ENCODE data around the gene TTC7B. TPM values are rescaled to one million over a fixed set of nuclear protein-coding genes. Genes with fewer than 3 reads are reported as not detected.

The TTC7B gene
- total RNA-seq, 2 experiments from 2014 or later = 8.8 to 9.5 TPM

GRCh38 chr14:90808759-90809529, 7.3 kb downstream of the TTC7B start:
- H3K4me1 Mint-ChIP-seq = no peaks in the 10 kb centered on the region
- no peak for DNase-seq
- H3K9me3 Mint-ChIP-seq = no peaks in the 10 kb centered on the region
- H3K36me3 Mint-ChIP-seq (ENCODE audit: low read depth) = no peaks in the 10 kb centered on the region
- H3K27ac Mint-ChIP-seq = no peak overlapping the region
- ChIA-PET CTCF (no interaction called here), POLR2A (interaction anchor here (1.2 kb wide), 1 partner anchor 11 kb away, joined by 3 read pairs; no protein-coding TSS in a partner anchor)
- no peak overlapping the region for H3K4me3 Mint-ChIP-seq
- no peaks in the 10 kb centered on the region for H3K27me3 Mint-ChIP-seq

DNA sequence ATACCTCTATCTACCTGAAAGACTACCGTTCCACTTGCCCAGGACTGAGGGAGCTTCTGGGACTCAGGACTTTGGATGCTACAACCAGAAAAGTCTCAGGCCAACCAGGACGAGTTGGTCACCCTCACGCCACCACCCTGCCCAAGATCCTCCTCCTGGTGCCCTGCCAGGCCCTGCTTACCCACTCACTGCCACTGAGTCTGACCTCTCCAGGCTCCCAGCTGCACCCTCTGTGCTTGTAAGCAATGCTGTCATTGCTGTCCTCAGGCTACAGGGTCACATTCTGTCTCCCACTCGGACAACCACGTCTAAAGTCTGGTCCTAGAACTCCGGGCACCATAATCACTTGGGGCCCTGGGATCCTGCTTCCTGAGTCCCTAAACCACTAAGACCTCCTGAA, 9.2 kb downstream of the TTC7B start:
- ChIA-PET POLR2A (no interaction called here), CTCF (no interaction called here)
- DNase-seq = no peak
- H3K27me3 Mint-ChIP-seq = no peaks in the 10 kb centered on the region
- H3K27ac Mint-ChIP-seq = no peak overlapping the region
- H3K4me1 Mint-ChIP-seq = peaks cover 10% of the 10 kb centered on the region
- no peaks in the 10 kb centered on the region for H3K36me3 Mint-ChIP-seq (ENCODE audit: low read depth)
- no peaks in the 10 kb centered on the region for H3K9me3 Mint-ChIP-seq
- H3K4me3 Mint-ChIP-seq = no peak overlapping the region

- H3K4me3 Mint-ChIP-seq = no peak overlapping the region
- no peak for DNase-seq
- H3K27ac Mint-ChIP-seq = no peak overlapping the region
- no peaks in the 10 kb centered on the region for H3K9me3 Mint-ChIP-seq
- H3K36me3 Mint-ChIP-seq (ENCODE audit: low read depth) = no peaks in the 10 kb centered on the region
- H3K4me1 Mint-ChIP-seq = peaks cover 20% of the 10 kb centered on the region
- ChIA-PET POLR2A (no interaction called here), CTCF (no interaction called here)
- no peaks in the 10 kb centered on the region for H3K27me3 Mint-ChIP-seq
Observed at GRCh38 chr14:90805662-90806540, 10.3 kb downstream of the TTC7B start.

GRCh38 chr14:90805084-90805391, 11.2 kb downstream of the TTC7B start:
- no peak overlapping the region for H3K4me3 Mint-ChIP-seq
- no peak overlapping the region for H3K27ac Mint-ChIP-seq
- ChIA-PET CTCF (no interaction called here), POLR2A (no interaction called here)
- peaks cover 26% of the 10 kb centered on the region for H3K4me1 Mint-ChIP-seq
- no peaks in the 10 kb centered on the region for H3K27me3 Mint-ChIP-seq
- H3K9me3 Mint-ChIP-seq = no peaks in the 10 kb centered on the region
- no peaks in the 10 kb centered on the region for H3K36me3 Mint-ChIP-seq (ENCODE audit: low read depth)
- no peak for DNase-seq

GRCh38 chr14:90804292-90805083, 11.7 kb downstream of the TTC7B start:
- ChIA-PET CTCF (interaction anchor here (2.0 kb wide), 1 partner anchor 46 kb away, joined by 9 read pairs; no protein-coding TSS in a partner anchor), POLR2A (no interaction called here)
- DNase-seq = no peak
- H3K27me3 Mint-ChIP-seq = no peaks in the 10 kb centered on the region
- no peaks in the 10 kb centered on the region for H3K36me3 Mint-ChIP-seq (ENCODE audit: low read depth)
- no peak overlapping the region for H3K4me3 Mint-ChIP-seq
- no peaks in the 10 kb centered on the region for H3K9me3 Mint-ChIP-seq
- H3K27ac Mint-ChIP-seq = no peak overlapping the region
- H3K4me1 Mint-ChIP-seq = peaks cover 27% of the 10 kb centered on the region

GRCh38 chr14:90803249-90803648, 13.0 kb downstream of the TTC7B start:
- H3K9me3 Mint-ChIP-seq = no peaks in the 10 kb centered on the region
- CTCF ChIA-PET = interaction anchor here (2.0 kb wide), 1 partner anchor 44 kb away, joined by 9 read pairs; no protein-coding TSS in a partner anchor
- POLR2A ChIA-PET = no interaction called here
- H3K27ac Mint-ChIP-seq = no peak overlapping the region
- no peaks in the 10 kb centered on the region for H3K36me3 Mint-ChIP-seq (ENCODE audit: low read depth)
- no peaks in the 10 kb centered on the region for H3K27me3 Mint-ChIP-seq
- H3K4me1 Mint-ChIP-seq = peaks cover 27% of the 10 kb centered on the region
- DNase-seq = no peak
- H3K4me3 Mint-ChIP-seq = no peak overlapping the region

- ChIA-PET POLR2A (no interaction called here), CTCF (interaction anchor here (0.6 kb wide), 1 partner anchor 22 kb away, joined by 3 read pairs; no protein-coding TSS in a partner anchor)
- no peak overlapping the region for H3K27ac Mint-ChIP-seq
- no peaks in the 10 kb centered on the region for H3K27me3 Mint-ChIP-seq
- H3K4me3 Mint-ChIP-seq = no peak overlapping the region
- no peak for DNase-seq
- H3K4me1 Mint-ChIP-seq = peaks cover 27% of the 10 kb centered on the region
- H3K9me3 Mint-ChIP-seq = no peaks in the 10 kb centered on the region
- no peaks in the 10 kb centered on the region for H3K36me3 Mint-ChIP-seq (ENCODE audit: low read depth)
Observed at GRCh38 chr14:90799420-90799819, 16.8 kb downstream of the TTC7B start.

- H3K36me3 Mint-ChIP-seq (ENCODE audit: low read depth) = no peaks in the 10 kb centered on the region
- no peak overlapping the region for H3K4me3 Mint-ChIP-seq
- no peak for DNase-seq
- ChIA-PET CTCF (interaction anchor here (1.1 kb wide), 1 partner anchor 40 kb away, joined by 3 read pairs; no protein-coding TSS in a partner anchor), POLR2A (no interaction called here)
- H3K27ac Mint-ChIP-seq = no peak overlapping the region
- H3K4me1 Mint-ChIP-seq = peaks cover 22% of the 10 kb centered on the region
- H3K9me3 Mint-ChIP-seq = no peaks in the 10 kb centered on the region
- no peaks in the 10 kb centered on the region for H3K27me3 Mint-ChIP-seq
Observed at GRCh38 chr14:90797919-90798318, 18.3 kb downstream of the TTC7B start.

DNA sequence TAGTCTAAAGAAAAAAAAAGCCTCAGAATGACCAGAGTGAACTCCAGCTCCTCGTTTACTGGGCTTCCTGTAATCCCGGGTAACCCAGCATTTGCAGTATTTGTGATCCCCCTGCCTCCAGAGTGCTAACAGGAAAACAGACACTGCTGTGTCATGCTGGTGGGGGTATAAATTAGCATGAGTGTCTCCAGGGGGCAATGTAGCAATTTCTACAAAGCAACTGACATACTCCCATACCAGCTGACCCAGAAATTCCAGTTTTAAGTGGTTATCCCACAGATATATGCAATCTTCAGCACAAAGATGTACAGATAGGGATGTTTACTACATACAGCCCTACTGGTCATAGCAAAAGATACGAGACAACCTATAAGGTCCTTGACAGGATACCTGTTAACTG, 18.8 kb downstream of the TTC7B start:
- POLR2A ChIA-PET = no interaction called here

DNA sequence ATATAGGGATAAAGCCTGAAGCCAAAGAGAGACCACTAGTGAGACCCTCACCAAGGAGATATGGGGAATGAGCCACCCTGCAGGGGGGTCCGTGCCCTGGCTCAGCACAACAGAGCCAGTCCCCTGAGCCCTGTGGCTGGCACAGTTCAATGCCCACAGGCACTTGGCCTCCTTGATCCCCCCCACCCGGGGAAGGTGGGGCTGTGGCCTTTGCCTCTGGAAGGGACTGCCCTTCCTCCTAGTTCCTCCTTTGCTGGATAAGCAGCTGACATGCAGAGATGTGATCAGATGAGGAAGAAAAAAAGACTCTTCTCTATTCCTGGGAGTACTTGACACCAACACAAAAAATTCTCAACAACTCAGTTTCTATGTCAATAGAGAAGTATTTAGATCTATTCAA, 19.9 kb downstream of the TTC7B start:
- H3K4me1 Mint-ChIP-seq = peaks cover 11% of the 10 kb centered on the region
- H3K9me3 Mint-ChIP-seq = no peaks in the 10 kb centered on the region
- POLR2A ChIA-PET = no interaction called here
- no peaks in the 10 kb centered on the region for H3K27me3 Mint-ChIP-seq
- no peaks in the 10 kb centered on the region for H3K36me3 Mint-ChIP-seq (ENCODE audit: low read depth)
- CTCF ChIA-PET = interaction anchor here (1.2 kb wide), 1 partner anchor 37 kb away, joined by 4 read pairs; no protein-coding TSS in a partner anchor
- no peak overlapping the region for H3K27ac Mint-ChIP-seq
- DNase-seq = no peak
- no peak overlapping the region for H3K4me3 Mint-ChIP-seq

More for the DNA sequence above, 18.8 kb downstream of the TTC7B start:
- peaks cover 21% of the 10 kb centered on the region for H3K4me1 Mint-ChIP-seq
- no peaks in the 10 kb centered on the region for H3K27me3 Mint-ChIP-seq
- H3K36me3 Mint-ChIP-seq (ENCODE audit: low read depth) = no peaks in the 10 kb centered on the region
- no peak overlapping the region for H3K27ac Mint-ChIP-seq
- DNase-seq = no peak
- H3K4me3 Mint-ChIP-seq = no peak overlapping the region
- CTCF ChIA-PET = no interaction called here
- H3K9me3 Mint-ChIP-seq = no peaks in the 10 kb centered on the region

GRCh38 chr14:90795744-90796143, 20.5 kb downstream of the TTC7B start:
- H3K4me1 Mint-ChIP-seq = peaks cover 6% of the 10 kb centered on the region
- CTCF ChIA-PET = interaction anchor here (1.2 kb wide), 1 partner anchor 37 kb away, joined by 4 read pairs; no protein-coding TSS in a partner anchor
- H3K27me3 Mint-ChIP-seq = no peaks in the 10 kb centered on the region
- no peak for DNase-seq
- no peaks in the 10 kb centered on the region for H3K36me3 Mint-ChIP-seq (ENCODE audit: low read depth)
- POLR2A ChIA-PET = no interaction called here
- H3K9me3 Mint-ChIP-seq = no peaks in the 10 kb centered on the region
- no peak overlapping the region for H3K4me3 Mint-ChIP-seq
- H3K27ac Mint-ChIP-seq = no peak overlapping the region

DNA sequence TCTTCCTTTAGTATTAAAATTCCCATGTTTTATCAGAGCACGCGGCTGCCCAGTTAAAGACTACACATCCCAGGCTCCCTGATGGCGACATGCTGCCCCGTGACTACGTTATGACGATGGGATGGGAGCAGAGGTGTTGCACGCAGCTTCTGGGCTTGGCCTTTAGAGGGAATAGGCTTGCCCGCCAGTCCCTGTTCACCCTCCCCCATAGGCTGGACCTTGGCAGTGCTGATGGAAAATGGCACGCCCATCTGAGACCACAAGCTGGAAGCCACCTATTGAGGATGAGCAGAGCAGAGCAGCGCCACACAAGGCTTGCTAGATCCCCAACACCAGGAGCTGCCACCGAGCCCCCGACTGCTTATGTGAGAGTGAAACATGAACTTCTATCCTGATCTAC, 24.7 kb downstream of the TTC7B start:
- DNase-seq = no peak
- no peaks in the 10 kb centered on the region for H3K9me3 Mint-ChIP-seq
- H3K4me1 Mint-ChIP-seq = no peaks in the 10 kb centered on the region
- H3K36me3 Mint-ChIP-seq (ENCODE audit: low read depth) = no peaks in the 10 kb centered on the region
- ChIA-PET CTCF (no interaction called here), POLR2A (no interaction called here)
- H3K27ac Mint-ChIP-seq = no peak overlapping the region
- H3K27me3 Mint-ChIP-seq = no peaks in the 10 kb centered on the region
- H3K4me3 Mint-ChIP-seq = no peak overlapping the region

GRCh38 chr14:90788031-90788430, 28.2 kb downstream of the TTC7B start:
- ChIA-PET CTCF (no interaction called here), POLR2A (no interaction called here)
- no peak overlapping the region for H3K27ac Mint-ChIP-seq
- no peaks in the 10 kb centered on the region for H3K4me1 Mint-ChIP-seq
- H3K36me3 Mint-ChIP-seq (ENCODE audit: low read depth) = no peaks in the 10 kb centered on the region
- H3K27me3 Mint-ChIP-seq = no peaks in the 10 kb centered on the region
- H3K9me3 Mint-ChIP-seq = no peaks in the 10 kb centered on the region
- H3K4me3 Mint-ChIP-seq = no peak overlapping the region
- DNase-seq = no peak

All from activated CD4-positive, alpha-beta memory T cell treated with anti-CD3 and anti-CD28 coated beads, Interleukin-2, amount 10 ng/mL, durations not matched to agents 7 days and 5 days (primary cell).